ENCODE results near the gene KCTD2.
A peak's percentile ranks its signal among the peaks of the same experiment; 100 is the strongest.
"Not testable (repeated sequence)": the region's sequence is repeated elsewhere in the genome, so short reads cannot be mapped to it uniquely, and the experiment has no call there.

Gene KCTD2

DNA sequence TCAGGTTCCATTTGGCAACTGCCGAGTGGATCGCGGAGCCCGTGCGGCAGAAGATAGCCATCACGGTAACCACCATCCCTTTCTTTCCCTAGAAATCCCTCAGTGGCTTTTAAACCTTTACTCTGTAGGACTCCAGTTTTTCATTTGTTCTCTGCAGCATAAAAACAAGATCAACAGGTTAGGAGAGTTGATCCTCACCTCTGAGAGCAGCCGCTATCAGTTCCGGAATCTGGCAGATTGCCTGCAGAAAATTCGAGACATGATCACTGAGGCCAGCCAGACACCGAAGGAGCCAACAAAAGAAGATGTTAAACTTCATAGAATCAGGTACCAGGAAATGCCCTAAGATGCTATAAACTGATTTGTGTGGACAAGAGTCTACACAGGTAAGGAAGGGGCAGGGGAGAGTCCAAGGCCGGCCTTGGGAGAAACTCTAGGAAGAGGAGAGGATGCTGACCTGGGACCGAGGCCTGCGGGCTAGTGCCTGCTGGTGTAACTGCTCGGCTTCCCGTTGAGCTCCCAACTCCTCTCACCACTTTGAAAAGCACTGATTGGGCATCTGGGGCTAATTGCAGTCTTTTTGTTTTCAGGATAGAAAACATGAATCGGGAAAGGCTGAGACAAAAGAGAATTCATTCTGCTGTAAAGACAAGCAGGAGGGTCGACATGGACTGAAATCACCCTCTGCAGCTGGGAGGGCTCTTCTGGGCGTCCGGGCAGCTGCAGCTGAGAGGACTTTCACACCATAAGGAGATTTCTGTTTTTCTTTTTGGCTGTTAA, 26.5 kb upstream of the KCTD2 start:
- DNase-seq (ENCODE audit: low read depth): no peak

DNA sequence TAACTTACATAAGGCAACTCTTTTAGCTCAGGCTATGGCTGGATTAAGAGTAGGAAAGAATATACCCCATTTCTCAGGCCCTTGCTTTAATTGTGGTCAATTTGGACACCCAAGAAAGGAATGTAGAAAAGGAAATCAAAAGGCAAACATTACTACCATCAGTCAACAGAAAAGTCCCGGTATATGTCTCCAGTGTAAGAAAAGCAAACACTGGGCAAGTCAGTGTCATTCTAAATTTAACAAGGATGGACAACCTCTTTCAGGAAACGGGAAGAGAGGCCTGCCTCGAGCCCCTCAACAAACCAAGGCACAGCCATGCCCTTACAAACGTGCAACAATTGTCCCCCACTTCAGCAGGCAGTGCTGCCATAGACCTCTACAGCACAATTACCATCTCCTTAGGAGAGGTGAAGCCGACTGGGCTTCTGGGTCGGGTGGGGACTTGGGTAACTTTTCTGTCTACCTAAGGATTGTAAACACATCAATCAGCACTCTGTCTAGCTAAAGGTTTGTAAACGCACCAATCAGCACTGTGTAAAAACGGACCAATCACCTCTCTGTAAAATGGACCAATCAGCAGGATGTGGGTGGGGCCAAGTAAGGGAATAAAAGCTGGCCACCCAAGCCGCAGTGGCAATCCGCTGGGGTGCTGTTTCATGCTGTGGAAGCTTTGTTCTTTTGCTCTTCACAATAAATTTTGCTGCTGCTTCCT, 22.2 kb upstream of the KCTD2 start:
- no peak for DNase-seq (ENCODE audit: low read depth)

DNA sequence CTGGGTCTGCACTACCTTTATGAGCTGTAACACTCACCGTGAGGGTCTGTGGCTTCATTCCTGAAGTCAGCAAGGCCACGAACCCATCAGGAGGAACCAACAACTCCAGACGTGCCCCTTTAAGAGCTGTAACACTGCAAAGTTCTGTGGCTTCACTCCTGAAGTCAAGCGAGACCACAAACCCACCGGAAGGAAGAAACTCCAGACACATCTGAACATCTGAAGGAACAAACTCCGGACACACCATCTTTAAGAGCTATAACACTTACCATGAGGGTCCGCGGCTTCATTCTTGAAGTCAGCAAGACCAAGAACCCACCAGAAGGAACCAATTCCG, 21.7 kb upstream of the KCTD2 start:
- not testable (repeated sequence) for DNase-seq (ENCODE audit: low read depth)

DNA sequence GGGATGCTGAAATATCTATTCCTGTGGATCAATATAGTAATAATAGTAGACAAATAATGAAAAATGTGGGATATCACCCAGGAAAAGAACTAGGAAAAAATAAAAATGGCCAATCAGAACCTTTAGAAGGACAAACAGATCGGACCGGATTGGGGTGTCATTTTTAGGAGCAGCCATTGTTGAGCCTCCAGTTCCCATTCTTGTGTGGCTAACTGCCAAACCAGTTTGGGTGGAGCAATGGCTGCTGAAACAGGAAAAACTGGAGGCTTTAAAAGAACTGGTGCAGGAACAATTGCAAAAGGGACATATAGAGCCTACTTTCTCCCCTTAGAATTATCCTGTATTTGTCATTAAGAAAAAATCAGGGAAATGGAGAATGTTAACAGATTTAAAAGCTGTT, 20.4 kb upstream of the KCTD2 start:
- DNase-seq (ENCODE audit: low read depth): not testable (repeated sequence)

DNA sequence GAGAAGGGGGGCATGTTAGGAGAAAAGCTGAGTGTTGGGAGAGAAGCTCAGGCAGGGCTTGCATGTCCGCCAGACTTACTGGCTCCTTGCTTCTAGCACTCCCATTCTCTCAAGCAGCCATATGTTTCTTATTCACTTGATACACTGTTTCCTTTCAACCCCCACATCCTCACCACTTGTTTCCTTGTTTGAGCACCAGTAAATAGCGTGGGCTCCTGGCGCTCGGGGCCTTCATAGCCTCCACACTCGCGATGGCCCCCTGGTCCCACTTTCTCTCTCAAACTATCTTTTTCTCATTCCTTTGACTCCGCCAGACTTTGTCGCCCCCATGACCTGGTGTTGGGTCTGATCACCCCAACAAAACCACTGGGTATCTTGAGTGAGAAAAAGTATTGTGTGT, 16.9 kb upstream of the KCTD2 start:
- no peak for DNase-seq (ENCODE audit: low read depth)

- DNase-seq (ENCODE audit: low read depth): peak; percentile 79
These were observed 14.9 kb upstream of the KCTD2 start for GRCh38 chr17:75031972-75032719.

DNA sequence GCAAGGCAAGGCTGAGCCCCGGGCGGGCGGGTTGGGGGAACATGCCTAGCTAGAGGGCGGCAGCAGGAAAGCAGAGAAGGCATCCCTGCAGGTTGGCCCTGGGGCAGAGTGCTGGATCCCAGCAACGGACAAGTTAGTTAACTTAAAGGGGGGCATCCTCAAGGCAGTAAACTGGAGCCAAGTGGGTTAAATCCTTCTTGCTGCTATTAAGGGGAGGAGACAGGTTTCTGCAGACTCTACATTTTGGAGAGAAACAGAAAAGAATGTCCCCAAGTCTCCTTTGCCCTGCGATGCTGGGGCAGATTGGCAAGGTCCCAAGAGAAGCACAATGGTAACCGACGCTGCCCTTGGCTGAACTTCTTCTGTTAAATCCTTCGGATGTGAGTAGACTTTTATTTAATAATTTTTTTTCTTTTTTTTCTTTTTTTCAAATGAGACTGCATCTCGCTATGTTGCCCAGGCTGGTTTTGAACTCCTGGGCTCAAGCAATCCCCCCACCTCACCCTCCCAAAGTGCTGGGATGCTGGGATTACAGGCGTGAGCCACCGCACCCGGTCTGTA, 14.2 kb upstream of the KCTD2 start:
- DNase-seq (ENCODE audit: low read depth): peak; percentile 14

GRCh38 chr17:75033346-75034235, 13.4 kb upstream of the KCTD2 start:
- DNase-seq (ENCODE audit: low read depth): peak; percentile 87

- peak; percentile 89 for DNase-seq (ENCODE audit: low read depth)
These were observed 12.7 kb upstream of the KCTD2 start for GRCh38 chr17:75034236-75034908.

- DNase-seq (ENCODE audit: low read depth): peak; percentile 13
These were observed 10.3 kb upstream of the KCTD2 start for GRCh38 chr17:75036643-75037268.

DNA sequence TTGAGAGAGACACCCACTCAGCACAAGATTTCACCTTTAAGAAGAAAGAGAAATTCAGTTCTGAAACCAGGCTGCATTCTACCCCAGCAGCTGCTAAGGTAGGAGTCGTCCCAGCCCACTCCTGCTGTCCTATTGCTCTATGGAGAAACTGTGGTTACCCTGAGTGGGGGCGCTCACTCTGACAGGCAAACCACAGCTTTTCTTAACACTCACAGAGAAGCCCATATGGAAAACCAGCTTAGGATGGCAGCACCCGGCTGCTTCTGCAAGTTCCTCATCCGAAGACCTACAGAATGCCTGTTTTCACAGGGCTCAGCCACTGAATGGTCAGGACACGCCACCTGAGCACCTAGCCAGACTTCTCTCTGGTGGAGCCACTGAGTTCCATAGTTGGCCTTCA, 7.8 kb upstream of the KCTD2 start:
- DNase-seq (ENCODE audit: low read depth): no peak

- DNase-seq (ENCODE audit: low read depth): no peak
These were observed 5.3 kb upstream of the KCTD2 start for GRCh38 chr17:75041656-75042280.

DNA sequence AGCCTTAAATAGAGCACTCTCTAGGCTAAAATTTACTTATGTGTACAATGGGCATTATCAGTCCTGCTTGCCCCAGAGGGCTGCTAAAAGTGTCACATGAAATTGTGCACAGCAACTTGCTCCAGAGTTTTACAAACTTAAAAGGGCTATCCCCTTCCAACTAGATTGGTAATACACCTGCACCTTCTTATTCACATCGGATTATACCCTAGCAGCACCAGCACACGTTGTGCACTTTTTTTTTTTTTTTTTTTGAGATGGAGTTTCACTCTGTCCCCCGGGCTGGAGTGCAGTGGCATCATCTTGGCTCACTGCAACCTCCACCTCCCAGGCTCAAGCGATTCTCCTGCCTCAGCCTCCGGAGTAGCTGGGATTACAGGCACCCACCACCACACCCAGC, 3.2 kb upstream of the KCTD2 start:
- not testable (repeated sequence) for DNase-seq (ENCODE audit: low read depth)

GRCh38 chr17:75044716-75045115, 2.3 kb upstream of the KCTD2 start:
- DNase-seq (ENCODE audit: low read depth): no peak

DNA sequence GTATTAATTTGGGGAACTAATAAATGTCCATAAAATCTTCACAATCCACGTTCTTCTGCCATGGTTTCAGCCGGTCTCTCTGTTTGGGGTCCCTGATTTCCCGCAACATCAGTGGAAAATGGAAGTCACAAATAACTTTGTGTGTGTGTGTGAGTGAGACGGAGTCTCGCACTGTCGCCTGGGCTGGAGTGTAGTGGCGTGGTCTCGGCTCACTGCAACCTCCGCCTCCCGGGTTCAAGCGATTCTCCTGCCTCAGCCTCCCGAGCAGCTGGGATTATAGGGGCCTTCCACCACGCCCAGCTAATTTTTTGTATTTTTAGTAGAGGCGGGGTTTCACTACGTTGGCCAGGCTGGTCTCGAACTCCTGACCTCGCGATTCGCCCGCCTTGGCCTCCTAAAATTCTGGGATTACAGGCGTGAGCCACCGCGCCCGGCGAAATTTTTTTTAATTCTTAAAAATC, 1.0 kb upstream of the KCTD2 start:
- not testable (repeated sequence) for DNase-seq (ENCODE audit: low read depth)

- DNase-seq (ENCODE audit: low read depth): no peak
These were observed 523 bp downstream of the KCTD2 start for GRCh38 chr17:75047398-75048098.

DNA sequence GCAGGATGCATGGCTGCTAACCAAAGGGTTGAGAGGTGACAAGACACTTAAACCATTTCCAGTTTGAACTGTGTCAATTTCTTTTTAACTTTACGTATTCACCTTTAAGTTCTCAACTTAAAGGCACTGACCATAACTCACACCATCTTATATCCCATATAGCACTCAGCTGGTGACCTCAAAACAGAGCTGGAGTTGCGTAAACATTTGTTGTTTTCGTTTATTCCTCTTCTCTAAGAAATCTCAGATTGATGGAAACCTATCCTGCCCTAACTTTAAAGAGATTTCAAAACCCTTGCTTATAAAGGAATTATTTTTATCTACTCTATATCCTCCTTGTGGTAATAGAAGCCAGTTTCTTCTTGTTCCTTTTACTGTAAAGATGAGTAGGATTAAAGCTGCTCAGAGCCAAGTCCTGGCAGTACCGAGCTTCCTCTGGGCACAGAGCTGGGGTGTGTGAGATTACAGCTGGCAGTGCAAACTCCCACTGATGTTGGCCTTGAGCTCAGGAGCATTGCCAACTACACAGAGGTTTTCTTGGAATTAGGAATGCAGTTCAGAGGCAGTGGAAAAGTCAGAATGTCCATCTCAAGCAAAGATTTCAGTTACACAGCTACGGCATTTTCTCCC, 1.3 kb downstream of the KCTD2 start:
- DNase-seq (ENCODE audit: low read depth): peak; percentile 83

DNA sequence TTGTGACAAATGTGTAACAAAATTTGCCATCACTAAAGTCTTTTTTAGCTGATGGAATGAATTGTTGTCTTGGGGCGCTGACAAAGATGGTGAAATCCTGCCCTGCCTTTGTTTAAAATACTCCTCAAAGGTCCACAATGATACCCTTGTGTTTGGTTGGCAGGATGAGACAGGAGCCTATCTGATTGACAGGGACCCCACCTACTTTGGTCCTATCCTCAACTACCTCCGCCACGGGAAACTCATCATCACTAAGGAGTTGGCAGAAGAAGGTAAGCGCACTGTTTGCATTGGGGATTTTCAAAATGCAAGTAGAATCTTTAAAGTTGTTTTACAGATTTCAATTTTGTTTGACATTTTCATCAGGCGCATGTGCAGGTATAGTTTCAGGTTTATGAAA, 2.0 kb downstream of the KCTD2 start:
- DNase-seq (ENCODE audit: low read depth): no peak

DNA sequence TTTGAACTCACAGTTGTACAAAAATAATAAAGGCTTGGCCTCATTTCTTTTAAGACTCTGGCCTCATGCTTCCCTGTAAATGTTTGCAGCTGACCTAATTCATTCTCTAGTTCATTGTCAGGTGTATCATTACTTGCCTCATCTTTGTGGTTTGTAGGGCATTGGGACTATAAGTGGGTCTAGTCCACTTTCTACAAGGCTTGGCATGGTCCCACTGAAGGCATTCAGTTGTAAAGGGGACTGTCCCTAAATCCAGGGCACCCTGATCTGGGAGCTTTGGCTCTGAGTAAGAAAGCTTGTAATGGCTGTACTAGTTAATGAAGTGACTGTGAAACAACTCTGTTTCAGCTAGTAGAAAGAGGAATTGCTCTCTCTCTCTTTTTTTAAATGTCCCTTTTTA, 2.7 kb downstream of the KCTD2 start:
- no peak for DNase-seq (ENCODE audit: low read depth)

Data from fibroblast of gingiva (primary cell).